VCaP (cell line): ENCODE data around the gene SCGB3A1.

ENCODE experiments used
- H3K27ac ChIP-seq: fragments of 450-650 bp; 2 replicates; pipeline ENCODE4 v1.5.1; 2017
- TF ChIP-seq, protein P1 (sequence below): fragments of 450-650 bp; conservative IDR thresholded peaks from 2 replicates; pipeline ENCODE4 v1.5.1; 2017; ENCODE audit warnings: mild to moderate bottlenecking, moderate library complexity

Gene SCGB3A1

DNA sequence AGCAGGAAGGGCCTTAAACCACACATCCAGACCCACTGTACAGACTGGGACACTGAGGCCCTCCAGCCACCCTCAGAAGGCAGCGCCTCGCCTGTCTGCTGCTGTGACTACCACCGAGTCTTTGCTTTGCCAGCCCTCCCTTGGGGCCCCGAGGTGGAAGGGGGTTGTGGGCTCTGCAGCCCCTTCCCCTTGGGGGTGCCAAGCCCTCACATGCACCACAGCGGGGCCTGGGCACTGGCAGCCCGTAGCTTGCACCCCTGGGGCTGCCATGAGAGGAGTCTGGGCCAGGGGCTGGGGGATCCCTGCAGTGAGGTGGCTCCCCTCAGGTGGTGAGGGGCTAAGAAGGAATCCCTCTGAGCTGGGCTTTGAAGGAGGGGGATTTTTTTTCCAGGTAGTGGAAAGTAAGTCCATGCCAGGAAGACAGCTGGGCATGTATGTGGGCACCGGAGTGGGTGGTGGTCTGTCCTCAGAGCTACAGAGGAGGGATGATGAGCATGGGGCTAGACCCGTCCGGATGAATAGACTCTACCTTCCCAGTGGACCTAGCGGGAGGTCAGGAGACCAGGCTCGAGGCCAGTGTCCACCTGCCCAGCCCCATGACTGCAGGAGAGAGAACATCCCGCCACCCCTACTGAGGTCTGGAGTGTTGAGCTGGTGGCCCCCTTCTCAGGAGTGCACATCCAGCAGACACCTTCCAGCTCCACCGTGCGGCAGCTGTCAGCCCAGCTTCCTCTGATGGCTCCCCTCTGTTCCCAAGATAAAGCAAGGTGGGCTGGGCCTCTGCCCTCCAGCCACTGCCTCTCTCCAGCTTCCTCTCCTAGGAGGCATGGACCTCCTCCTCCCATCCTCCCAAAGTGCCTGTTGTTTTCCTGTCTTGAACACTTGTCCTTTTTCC, 42.2 kb upstream of the SCGB3A1 start:
- no peak overlapping the region for H3K27ac ChIP-seq
- TF ChIP-seq, protein P1, sequence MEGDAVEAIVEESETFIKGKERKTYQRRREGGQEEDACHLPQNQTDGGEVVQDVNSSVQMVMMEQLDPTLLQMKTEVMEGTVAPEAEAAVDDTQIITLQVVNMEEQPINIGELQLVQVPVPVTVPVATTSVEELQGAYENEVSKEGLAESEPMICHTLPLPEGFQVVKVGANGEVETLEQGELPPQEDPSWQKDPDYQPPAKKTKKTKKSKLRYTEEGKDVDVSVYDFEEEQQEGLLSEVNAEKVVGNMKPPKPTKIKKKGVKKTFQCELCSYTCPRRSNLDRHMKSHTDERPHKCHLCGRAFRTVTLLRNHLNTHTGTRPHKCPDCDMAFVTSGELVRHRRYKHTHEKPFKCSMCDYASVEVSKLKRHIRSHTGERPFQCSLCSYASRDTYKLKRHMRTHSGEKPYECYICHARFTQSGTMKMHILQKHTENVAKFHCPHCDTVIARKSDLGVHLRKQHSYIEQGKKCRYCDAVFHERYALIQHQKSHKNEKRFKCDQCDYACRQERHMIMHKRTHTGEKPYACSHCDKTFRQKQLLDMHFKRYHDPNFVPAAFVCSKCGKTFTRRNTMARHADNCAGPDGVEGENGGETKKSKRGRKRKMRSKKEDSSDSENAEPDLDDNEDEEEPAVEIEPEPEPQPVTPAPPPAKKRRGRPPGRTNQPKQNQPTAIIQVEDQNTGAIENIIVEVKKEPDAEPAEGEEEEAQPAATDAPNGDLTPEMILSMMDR, result no peak

DNA sequence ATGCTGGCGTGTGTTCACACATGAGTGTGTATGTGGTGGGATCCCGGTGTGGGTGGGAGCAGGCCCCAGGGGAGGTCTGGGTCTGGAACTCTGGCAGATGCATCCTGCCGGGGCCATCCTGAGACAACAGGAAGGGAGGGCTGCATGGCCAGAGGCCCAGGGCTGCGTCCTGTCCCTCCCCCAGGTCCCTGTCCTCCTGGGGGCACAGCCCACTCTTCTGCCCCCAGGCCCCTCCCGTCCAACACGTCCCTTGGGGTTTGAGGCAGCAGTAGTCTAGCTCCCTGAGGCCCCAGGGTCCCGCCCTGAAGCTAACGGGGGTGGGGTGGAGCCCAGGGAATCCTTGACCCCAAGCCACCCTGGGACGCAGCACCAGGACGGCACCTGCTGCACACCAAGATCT, 41.5 kb upstream of the SCGB3A1 start:
- TF ChIP-seq, protein P1, result no peak
- no peak overlapping the region for H3K27ac ChIP-seq

DNA sequence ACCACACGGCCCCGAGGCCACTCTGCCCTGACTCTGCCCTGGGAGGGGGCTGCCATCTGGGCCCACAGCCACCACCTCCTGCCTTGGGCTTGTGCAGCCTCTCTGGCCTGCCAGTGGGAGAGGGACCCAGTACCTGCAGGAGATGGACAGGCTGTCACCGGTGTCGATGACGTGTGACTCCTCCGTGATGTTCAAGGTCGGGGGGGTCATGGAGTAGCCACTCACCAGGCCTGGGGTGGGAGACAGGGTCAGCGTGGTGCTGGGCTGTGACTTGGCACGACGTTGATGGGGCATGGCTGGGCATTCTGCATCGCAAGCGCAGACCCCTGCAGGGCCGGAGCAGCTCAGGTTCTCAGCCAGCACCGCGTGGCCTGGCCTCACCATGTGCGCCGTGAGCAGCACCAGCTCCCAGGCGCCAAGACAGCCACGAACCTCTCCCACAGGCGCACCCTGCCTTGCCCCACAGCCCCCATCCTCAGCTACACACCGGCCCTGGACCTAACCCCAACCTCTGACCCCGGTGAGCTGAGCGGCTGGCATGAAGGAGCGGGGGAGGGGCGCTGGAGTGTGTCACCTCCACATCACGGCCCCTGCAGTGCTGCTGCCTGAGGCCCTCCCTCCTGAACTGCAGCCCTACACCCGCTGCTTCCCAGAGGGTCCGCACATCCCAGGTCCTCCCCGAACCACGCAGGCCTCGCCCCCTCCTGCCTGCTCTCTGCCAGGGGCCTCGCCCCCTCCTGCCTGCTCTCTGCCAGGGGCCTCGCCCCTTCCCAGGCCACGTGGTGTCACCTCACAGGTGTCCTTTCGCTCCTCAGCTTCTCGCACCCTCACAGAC, 40.5 kb upstream of the SCGB3A1 start:
- H3K27ac ChIP-seq, result no peak overlapping the region
- TF ChIP-seq, protein P1, result no peak

DNA sequence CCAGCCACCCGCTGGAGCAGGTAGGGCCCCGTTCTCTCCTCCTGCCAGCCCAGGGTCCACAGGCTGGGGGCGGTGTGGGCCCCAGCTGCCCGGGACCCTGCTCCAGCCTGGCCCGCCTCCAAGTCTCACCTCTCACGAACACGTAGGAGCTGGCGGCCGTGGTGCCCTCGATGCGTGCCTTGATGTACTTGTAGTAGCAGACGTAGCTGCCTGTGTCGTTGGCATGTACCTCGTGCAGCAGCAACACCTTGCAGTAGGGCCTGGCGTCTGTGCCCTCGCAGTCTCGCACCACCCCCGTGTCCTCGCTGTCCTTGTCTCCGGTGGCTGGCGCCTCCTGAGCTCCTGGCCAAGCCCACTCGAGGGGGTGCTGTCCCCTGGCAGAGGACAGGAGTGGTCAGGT, 39.1 kb upstream of the SCGB3A1 start:
- TF ChIP-seq, protein P1, result no peak
- no peak overlapping the region for H3K27ac ChIP-seq

DNA sequence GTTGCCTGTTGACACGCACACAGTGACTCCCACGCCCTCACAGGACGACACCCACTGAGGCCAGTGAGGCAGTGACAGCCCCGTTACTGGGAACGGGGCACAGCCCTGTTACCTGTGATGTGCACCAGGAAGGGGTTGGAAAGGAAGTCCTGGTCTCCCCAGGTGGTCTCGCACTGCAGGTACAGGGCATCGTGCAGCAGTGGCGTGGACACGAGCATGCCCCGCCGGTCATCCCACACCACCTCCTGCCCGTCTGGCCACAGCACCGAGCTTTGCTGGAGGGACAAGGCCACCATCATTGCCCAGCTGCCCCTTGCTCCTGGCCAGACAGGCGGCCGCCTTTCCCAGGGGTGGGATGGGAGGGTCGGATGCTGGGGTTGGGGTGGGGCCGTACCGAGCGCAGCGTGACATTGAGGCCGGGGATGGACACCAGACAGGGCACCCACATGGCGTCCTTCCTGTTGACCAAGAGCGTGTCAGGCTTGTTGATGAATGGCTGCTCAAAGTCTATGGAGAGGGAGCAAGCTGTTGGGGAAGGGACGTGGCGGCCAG, 38.6 kb upstream of the SCGB3A1 start:
- TF ChIP-seq, protein P1, result no peak
- H3K27ac ChIP-seq, result no peak overlapping the region

DNA sequence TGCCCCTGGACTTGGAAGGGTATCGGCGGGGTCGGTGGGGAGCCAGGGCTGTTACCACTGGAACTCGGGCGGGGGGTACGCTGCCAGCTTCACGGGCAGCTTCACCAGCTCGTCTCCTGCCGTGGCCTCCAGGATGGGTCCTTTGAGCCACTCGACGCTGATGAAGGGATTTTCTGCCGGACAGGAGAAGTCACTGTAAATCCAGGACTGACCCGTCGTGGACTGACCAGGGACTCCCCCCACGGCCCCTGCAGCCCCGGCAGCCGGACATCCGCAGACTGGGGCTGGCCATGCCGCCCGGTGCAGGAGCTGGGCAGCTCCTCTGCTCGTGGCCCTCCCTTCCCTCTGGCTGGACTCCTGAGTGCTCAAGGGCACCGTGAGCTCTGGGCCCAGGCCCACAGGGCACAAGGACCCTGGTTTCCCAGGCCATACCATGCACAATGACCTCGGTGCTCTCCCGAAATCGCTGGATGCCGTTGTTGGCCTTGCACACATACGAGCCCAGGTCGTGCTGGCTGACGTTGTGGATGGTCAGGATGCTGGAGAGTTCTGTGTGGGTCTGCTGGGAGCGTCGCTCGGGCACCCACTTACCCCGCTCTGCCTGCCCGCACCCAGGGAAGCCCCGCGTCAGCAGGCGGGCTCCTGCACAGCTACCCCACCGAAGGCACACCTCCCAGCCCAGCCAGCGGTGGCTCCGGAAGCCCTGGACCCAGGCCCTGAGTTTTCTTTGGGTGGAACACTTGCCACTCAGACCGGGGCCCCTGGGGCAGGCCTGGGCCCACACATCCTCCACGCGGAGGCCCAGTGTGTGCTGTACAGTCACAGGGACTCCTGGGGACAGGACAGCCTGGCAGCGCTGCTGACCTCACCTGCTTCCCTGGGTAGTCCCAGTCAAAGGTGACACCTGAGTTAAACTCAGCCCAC, 37.8 kb upstream of the SCGB3A1 start:
- no peak overlapping the region for H3K27ac ChIP-seq
- TF ChIP-seq, protein P1, result no peak
